Measurements from ENCODE around the gene HSPA8. TPM values are rescaled to one million over a fixed set of nuclear protein-coding genes. Genes with fewer than 3 reads are reported as not detected.

HSPA8 gene
- polyA plus RNA-seq, 1 of the 3 experiments (the other 2 are of a cell fraction), result 2,088 TPM

- Histone ChIP-seq H3K27ac (ENCODE audit: low read depth in 2 of 2, low read length in 1 of 2) (peak overlapping the region; percentile 99), H3K4me3 (ENCODE audit: low read depth in 2 of 2, low read length in 1 of 2) (peak overlapping the region; percentile 80 to 94), H3K9me3 (no peaks in the 10 kb centered on the region), H3K9ac (peak overlapping the region; percentile 100), H2AFZ (ENCODE audit: low read depth) (peak overlapping the region; percentile 41; the same call in 1 of the 2 replicates), H3K4me2 (peak overlapping the region; percentile 78), H3K36me3 (replicated peaks in 1 of 2; ENCODE audit: control insufficient read depth in 1 of 2, insufficient read depth in 2 of 2, low read length in 1 of 2) (peaks cover 38 to 40% of the 10 kb centered on the region in 2 experiments), H3F3A (replicated peaks; ENCODE audit: insufficient read depth) (peaks cover 75% of the 10 kb centered on the region), H4K20me1 (ENCODE audit: insufficient read depth) (peaks cover 45% of the 10 kb centered on the region), H3K79me2 (ENCODE audit: insufficient read depth) (peaks cover 76% of the 10 kb centered on the region), H3K4me1 (ENCODE audit: control insufficient read depth in 1 of 2, insufficient read depth in 2 of 2, low read depth in 1 of 2, low read length in 1 of 2) (peaks cover 37 to 39% of the 10 kb centered on the region in 2 experiments), H3K27me3 (ENCODE audit: insufficient read depth) (no peaks in the 10 kb centered on the region), H3K9me2 (no peaks in the 10 kb centered on the region)
- peak; percentile 94 for DNase-seq
- under 1% methylated on average over 34 of the region's 63 CpGs for WGBS (ENCODE audit: low lambda C conversion rate)
- ChIA-PET POLR2A (interaction anchor here (0.6 to 2.3 kb wide), 14 partner anchors 9 to 447 kb away, joined by 3 to 11 read pairs (median 6); no protein-coding TSS in a partner anchor), CTCF (interaction anchor here (0.6 to 1.7 kb wide), 9 partner anchors 9 to 514 kb away, joined by 3 to 7 read pairs (median 3); no protein-coding TSS in a partner anchor)
- TF ChIP-seq REST (IDR thresholded peaks at IDR 0.05; ENCODE audit: low read depth, low read length), result no peak
- TF ChIP-seq POLR2AphosphoS5 (IDR thresholded peaks at IDR 0.05; ENCODE audit: low read depth, low read length), result peak; percentile 36; the same call in 1 of the 2 replicates
- peak; percentile 81 for TF ChIP-seq ELF1 (IDR thresholded peaks at IDR 0.05)
- TF ChIP-seq YY1 (IDR thresholded peaks at IDR 0.05; ENCODE audit: low read depth), result peak; percentile 92
- TF ChIP-seq EP300 (IDR thresholded peaks at IDR 0.05; ENCODE audit: borderline replicate concordance in 1 of 2, low read depth in 1 of 2, low read length in 1 of 2), result peak in 1 of 2 experiments; percentile 25; a peak in 2 of 4 replicates
- TF ChIP-seq MEF2A (IDR thresholded peaks at IDR 0.05; ENCODE audit: borderline replicate concordance, low read depth), result no peak
- no peak; the same call in 1 of the 2 replicates for TF ChIP-seq CTCF (IDR thresholded peaks at IDR 0.05)
- TF ChIP-seq PBX3 (IDR thresholded peaks at IDR 0.05), result peak; percentile 71
- TF ChIP-seq RCOR1 (IDR thresholded peaks at IDR 0.05; ENCODE audit: low read length), result no peak
- peak; percentile 24; the same call in 1 of the 2 replicates for TF ChIP-seq TCF12 (IDR thresholded peaks at IDR 0.05)
- no peak; the same call in 1 of the 2 replicates for TF ChIP-seq ZBTB33 (IDR thresholded peaks at IDR 0.05; ENCODE audit: borderline replicate concordance, low read depth)
- no peak for TF ChIP-seq USF1 (IDR thresholded peaks at IDR 0.05; ENCODE audit: borderline replicate concordance, low read depth)
- peak; percentile 45; the same call in 1 of the 2 replicates for TF ChIP-seq SIN3A (IDR thresholded peaks at IDR 0.05; ENCODE audit: borderline replicate concordance, low read depth, low read length)
- peak; percentile 82 for TF ChIP-seq TAF1 (IDR thresholded peaks at IDR 0.05; ENCODE audit: borderline replicate concordance, low read depth, low read length)
- peak; percentile 72 for TF ChIP-seq MAX (IDR thresholded peaks at IDR 0.05; ENCODE audit: low read depth)
- TF ChIP-seq EZH2phosphoT487 (IDR thresholded peaks at IDR 0.05; ENCODE audit: borderline replicate concordance, low read depth), result no peak
- peak; percentile 43; the same call in 1 of the 2 replicates for TF ChIP-seq RXRA (IDR thresholded peaks at IDR 0.05; ENCODE audit: borderline replicate concordance, low read depth)
- TF ChIP-seq IRF3 (IDR thresholded peaks at IDR 0.05; ENCODE audit: low read depth, low read length), result peak; percentile 27; the same call in 1 of the 2 replicates
Observed at GRCh38 chr11:123062158-123062891, 389 bp upstream of the HSPA8 start.
